GM19324 (cell line): ENCODE results near the gene FGGY.
A peak's percentile ranks its signal among the peaks of the same experiment; 100 is the strongest.

ENCODE experiments used
- ATAC-seq: cut with Tn5 transposase; IDR thresholded peaks from one replicate; pipeline ENCODE4 v1.9.1; 2021; ENCODE audit warnings: mild to moderate bottlenecking, moderate library complexity; ENCODE audit not compliant: unreplicated experiment, low FRiP score

Gene FGGY

DNA sequence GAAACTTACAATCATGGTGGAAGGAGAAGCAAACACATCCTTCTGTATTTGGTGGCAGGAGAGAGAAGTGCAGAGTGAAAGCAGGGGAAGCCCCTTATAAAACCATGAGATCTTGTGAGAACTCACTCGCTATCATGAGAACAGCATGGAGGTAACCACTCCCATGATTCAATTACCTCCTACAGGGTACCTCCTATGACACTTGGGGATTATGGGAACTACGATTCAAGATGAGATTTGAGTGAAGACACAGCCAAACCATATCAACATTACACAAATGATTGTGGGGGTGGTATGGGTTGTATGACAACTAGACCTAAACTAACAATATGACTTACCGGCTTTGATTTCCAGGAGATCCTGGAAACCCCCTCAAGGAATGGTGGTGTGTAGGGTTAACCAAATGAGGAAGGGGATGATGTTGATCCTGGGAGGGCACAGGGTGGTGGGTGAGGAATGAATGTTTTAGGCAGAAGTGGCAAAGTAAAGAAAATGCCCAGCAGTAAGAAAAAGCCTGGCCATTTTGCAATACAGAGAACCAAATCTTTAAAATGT is 80.5 kb downstream of the FGGY start:
- no peak for ATAC-seq

DNA sequence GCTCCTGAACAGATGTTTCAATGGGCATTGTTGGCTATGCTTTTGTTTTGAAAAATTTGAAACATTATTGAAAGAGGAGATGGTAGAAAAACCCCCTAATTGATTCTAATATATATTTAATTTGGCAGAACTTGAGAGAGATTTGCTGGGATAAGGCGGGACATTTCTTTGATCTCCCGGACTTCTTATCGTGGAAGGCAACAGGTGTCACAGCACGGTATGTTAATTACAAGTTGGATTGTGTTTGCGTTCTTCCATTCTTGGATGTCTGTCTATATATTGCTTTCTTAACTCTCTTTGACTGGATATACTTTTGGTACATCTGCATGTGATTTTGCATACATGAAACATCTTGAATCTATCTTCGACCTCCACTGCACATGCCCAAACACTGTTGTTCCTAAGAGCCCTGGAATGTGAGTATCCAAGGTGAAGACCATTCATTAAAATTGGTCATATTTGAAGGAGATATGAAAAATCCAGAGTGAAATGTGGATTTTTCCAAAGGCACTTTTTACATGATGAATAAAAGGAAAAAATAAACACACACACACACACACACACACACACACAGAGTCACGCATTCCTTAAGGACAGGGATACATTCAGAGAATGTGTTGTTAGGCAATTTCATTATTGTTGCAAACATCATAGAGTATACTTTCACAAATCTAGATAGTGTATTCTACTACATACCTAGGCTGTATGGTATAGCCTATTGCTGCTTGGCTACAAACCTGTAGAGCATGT is 81.9 kb downstream of the FGGY start:
- no peak for ATAC-seq

DNA sequence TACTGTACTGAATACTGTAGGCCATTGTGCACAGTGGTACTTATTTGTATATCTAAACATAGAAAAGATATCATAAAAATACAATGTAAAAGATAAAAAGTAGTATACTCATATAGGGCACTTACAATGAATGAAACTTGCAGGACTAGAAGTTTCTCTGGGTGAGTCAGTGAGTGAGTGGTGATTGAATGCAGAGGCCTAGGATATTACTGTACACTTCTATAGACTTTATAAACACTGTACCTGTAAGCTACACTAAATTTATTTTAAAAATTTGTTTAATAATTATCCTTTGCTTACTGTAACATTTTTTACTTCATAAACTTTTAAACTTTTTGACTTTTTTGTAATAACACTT is 82.5 kb downstream of the FGGY start:
- ATAC-seq, result no peak

DNA sequence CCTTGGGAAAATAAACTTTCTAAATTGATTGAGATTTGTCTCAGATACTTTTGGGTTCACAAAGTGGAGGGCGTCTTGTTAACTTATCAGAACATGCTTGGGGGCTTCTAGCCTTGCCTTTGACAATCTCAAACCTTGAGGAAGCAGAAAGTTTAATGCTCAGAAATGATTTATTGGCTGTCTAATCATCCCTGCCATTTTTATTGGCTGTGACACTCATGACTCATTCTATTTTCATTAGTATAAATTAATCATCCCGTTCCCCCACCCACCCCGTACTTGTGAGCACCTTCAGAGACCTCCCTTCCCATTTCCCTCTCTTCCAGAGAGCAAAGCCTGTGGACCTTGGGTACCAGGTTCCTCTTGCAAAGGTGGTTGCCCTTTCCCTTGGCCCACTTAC is 87.1 kb downstream of the FGGY start:
- no peak for ATAC-seq

DNA sequence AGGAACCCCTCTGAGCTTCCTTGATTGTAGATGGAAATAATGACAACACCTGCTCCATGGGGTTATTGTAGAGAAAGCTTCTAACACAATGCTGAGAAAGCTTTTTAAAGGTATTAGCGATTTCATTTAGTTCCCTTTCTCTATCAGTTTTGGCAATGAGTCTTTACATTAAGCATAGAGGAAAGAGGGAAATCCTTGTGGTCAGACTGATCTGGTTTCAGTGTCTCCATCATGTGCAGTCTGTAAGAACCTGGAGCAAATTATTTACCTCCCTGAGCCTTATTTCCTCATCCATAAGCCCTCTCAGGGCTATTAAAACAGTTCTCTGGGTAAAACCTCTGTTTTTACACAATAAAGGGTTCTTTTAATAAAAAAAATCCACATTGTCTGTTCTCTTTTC is 87.5 kb downstream of the FGGY start:
- ATAC-seq, result no peak

DNA sequence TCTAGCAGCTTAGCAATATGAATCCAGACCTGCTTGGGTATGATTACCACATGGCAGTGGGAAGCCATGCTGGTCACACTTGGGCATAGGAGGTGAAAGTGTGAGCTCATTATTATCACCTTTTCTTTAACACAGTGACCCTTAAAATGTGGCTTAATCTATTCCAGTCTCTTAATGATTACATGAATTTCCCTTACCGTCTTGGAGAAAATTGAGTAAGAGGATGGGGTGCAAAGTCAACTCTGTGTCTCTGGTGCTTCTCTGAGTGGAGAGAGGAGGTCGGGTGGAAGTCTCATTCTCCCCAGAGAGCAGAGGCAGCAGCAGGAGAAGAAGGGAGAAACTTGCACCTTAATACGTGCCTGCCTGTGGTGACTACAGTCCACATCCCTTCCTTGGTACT is 91.3 kb downstream of the FGGY start:
- ATAC-seq, result no peak

DNA sequence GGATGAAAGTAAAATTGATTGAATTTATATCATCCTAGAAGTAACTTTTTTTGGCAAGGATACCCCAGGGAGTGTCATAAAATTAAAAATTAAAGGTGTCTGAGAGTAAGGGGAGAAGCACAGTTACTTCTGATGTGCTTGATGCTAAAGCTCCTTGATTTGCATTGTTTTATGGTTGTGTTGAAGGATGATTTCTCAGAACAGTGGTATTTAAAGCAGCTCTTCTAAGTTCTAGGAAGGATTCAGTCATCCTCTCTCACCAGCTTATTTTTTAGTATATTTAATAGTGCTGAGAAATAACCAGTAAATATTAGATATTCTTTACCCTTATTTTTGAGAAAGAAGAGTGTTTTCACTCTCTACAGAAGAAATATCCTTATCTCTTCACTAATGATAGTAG is 93.0 kb downstream of the FGGY start:
- ATAC-seq, result no peak

DNA sequence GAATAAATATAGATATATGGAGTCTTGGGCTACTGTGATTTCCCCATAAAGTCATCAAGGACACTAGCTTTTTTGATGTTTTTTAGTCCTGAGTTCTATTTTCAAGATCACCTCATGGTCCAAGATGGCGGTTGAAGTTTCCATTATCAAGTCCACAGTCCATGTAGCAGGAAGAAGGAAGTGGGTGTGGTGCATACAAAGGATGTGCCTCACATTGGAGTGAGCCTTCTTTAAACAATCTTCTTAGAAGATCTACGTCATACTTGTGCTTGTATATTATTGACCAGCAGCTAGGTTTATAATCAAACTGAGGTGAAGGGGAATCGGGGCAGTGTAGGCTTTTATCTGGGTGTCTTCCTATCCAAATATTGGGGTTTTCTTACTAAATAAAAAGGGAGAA is 93.4 kb downstream of the FGGY start:
- no peak for ATAC-seq

DNA sequence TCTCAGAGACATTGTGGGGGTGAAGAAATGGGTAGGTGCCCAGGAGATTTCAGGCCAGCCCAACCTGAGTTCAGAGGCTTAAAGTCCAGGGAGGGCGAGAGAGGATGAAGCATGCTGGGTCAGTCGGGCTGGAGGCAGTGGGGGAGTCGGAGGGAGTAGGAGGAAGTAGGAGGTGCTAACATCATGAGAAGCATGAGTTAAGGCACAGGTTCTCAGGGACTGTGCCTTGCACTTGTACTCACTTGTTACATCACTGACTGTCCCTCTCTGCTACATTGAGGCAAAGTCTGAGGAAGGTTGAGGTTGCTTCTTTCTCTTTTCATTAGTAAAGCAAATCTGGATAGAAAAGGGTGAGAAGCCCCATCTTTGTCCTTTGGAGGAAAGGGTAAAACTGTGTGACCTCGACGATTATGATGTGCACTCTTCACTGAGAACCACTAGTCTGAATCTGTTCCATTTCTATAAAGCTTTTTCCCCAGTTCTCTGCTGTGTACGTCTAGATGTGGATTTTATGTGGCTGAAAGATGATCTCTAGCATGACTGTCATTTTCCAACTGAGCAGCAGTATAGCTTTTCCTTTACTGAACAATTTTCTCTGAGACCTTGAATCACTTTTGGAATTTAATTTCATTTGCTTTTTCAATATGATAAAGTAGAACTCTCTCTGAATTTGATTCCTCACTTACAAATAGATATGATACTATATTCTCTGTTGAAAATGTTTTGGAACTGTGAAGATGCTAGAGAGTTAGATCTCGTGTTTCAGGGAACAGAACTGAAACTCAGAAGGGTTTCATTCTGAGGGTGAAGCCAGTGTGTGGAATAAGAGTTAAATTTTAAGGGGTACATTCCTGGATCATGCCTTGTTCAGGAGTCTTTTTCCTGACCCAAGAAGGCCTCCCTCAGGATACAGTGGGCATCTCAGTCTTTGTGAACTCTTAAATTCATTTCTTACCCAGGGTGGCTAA is 94.6 kb downstream of the FGGY start:
- ATAC-seq, result peak; percentile 49

DNA sequence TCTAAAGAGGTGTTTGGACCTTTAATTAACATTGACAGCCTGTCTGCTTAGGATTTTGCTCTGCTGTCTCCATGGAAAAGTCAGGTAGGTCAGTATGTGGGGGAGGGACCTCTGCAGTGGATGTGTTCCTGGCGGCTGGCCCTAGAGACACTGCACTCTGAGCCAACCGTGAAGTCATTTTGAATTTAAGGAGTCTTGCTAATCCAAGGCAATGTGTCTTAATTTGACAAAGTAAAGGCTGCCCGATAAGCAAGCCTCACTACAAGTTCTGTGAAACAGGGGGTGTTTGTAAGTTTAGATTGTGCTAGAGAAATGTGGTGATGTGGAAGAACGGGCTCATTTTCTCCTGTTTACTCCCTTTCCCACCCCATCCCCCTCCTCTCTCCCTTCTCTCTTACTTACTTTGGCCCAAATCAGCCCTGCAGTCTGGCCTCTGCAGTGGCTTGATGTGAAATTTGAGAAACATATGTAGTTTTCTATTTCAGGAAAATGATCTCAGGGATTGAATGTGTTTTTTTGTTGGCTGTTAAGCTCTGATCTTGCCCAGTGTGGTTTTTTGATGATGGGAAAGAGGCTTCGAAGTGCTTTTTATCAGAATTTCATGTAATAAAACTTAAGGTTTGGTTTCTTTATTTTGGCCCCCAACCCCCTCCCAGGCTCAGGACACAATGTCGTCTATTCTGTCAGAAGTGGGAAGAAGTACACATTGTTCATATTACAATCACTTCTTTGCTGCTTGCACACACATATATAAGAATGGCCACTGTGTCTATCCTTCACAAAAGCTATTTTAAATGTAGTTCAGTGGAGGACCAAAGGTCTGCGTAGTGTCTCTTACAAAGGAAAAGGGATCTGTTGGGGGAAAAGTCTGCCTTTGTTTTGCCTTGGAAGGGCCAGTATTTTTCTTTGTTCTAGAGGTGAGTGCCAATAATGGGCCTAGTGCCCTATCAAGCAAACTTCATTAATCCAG is 96.6 kb downstream of the FGGY start:
- no peak for ATAC-seq

DNA sequence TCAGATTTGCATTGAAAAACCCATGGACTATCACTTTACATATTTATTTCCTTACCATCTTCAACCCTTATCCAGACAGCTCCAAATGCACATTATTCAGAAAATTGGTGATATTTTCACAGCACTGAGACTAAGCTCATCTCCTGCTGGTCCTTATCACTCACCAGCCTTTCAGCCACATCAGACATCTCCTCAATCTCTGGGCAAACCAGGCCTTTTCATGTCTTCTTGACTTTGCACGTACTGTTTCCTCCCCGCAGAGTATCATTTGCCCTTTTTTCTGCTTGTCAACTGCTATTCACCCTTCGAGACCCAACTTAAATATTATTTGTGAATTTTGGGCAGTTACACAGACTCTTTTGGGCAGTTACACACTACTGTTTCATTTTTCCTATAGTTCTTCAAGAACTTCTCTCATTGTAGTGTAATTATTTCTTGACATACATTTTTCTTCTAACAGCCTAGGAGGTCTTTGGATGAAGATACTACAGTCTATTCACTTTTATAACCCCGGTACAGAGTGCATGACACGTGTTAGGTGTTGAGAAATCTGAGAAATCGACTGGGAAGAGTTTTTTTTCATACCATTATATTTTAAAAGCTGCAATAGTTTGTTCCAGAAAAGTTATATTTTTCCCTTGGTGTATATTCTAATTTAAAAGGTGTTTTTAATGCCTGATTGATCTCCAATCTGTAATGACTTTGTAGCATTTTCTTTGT is 98.0 kb downstream of the FGGY start:
- ATAC-seq, result no peak

DNA sequence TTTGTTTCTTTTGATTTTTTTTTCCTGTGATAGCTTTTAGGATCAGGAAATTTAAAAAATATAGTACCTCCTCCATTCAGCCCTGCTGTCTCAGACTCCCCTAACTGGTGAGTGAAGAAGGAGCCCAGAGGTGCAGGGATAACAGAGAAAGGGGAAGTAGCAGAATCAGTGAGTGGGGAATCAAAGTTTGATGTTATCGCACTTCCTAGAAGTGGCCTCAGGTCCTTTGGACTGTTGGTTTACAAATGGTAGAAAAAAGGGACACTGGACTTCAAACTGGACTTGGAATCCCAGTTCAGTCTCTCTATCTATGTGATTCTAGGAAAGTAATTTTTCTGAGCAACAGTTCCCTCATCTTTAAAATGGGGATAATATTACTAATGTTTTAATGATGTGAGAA is 99.5 kb downstream of the FGGY start:
- ATAC-seq, result no peak

DNA sequence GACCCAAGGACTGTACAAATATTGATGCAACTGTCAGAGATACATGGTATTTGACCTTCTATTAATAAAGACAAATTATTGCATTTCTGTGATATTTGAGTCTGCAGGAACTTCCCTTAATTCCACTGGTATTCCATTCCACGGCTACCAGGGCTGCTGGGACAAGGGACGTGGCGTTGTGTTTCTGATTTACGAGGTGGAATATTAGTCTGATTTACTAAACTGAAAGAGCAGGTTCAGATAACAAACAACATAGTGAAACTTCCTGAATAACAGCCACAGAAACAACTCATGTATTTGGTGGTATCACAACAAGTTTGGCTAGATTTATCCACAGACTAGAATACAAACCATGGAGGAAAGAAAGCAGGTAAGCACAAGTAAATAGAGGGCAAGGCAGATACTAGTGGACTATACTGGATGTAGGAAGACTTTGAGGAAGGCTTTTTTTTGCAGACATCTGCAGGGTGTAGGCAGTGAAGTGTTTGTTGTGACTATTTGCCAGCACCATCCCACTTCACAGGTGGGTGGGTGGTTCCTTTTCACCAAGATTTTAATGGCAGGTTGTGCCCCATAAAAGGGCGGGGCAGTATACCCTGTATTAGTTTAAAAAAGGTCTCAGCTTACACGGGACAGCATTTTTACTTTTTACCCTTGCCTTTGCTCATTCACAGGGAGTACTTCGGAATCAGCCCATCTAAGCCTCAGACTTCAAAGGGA is 100.4 kb downstream of the FGGY start:
- no peak for ATAC-seq

DNA sequence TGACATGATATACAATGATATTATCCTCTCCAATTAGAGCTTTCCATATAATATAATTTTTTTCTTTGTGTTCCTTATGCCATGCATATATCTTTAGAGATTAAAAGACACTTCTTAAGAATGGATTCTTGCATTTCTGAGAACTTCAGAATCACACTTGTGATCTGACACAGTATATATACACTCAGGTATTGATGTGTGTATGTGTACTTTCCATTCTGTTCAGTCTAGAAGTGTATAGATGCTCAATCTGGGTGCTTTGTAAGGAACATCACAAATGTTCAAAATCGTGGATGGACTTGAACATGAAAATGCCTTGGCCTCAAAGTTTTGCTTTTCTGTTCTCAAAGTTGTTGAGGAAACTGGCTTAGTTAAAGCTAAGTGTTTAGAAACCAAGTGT is 102.7 kb downstream of the FGGY start:
- no peak for ATAC-seq

DNA sequence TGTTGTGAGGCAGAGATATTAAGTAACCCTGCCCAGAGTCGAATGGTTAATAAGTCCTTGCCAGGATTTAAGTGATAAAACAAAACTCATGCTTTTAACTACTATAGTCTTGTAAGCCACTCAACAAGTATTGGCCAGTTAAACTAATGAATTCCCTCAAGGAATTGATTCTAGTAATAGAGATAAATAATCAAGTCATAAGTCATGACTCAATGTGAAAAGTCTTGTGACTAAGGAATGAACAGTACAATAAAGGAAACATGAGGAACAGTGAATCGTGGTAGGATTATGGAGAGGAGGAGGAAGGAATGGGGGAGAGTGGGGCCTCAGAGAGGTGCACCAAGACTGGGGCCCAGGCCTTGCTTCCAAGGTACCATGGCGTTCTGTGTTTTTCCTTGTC is 104.7 kb downstream of the FGGY start:
- no peak for ATAC-seq

DNA sequence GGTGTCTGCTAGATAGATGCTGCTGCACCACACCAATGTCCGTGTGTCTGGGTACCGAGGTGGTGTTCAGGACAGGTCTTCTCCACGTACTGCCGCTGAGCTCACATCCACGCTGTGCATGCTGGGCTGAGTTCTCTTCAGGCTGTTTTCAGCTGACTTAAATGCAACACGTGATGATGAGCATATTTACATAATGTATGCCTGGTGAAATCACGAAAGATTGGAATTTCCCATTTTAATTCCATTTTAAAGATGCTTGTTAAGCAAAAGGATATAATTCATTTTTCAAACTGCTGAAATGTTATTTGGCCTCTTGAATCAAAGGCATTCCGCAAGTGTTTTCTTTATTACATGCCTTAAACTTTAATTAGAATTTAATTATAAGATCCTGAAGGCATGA is 107.9 kb downstream of the FGGY start:
- no peak for ATAC-seq

DNA sequence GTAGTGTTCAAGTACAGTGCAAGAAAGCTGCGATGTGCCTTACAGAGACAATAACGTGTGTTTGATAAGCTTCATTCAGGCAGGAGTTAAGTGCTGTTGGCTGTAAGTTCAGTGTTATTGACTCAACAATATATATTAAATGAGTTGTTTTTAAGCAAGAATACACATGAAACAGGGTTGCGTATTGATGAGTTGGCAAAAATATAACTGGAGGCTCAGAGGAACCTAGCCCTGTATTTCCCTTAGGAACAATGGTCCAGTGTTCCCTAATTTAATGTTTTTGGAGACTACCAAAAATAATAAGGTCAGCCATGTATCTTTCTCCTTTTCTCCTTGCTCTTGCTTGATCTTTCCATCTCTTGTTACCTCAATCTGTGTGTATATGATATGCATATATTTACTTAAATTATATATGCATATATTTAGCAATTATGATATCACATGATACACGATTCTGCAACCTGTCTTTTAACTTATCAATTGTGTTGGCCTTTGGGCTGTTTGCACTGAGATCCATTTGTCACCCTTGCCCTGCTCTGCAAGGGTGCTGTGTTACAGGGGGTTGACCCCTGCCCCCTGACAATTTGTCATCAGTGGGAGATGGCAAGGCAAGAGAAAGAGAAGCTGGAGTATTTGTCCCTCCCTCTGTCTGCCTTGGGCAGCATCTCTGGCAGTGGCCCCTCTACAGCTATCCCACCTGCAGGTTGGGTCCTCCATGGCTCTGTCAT is 109.7 kb downstream of the FGGY start:
- no peak for ATAC-seq

DNA sequence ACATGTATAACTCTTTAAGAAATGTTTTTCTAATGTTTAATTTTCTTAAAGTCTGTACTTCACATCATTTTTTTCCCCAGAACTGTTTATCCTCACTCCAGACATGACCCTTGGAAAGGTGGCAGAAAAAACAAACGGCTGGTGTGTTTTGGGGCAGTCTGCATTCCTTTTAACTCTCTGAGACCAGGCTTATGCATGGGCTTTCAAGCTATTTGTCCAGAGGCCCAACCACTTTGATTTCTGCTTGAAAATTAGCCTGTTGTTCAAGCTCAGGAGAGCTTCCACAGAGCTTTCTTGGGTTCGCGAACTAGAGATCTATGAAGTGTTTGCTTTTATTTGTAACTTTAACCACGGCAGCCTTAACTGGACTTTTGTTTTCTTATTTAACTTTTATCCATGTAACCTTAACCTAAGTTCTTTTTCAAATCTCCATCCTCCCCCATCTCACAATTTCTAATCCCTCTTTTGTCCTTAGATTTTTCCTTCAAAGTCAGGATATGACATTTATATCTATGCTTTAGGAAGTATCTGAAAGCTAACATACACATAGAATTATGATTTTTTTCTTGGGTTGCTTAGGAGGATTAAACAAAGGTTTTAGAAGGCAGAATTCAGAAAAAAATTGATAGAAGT is 111.8 kb downstream of the FGGY start:
- no peak for ATAC-seq
